Activated CD4-positive, alpha-beta memory T cell treated with anti-CD3 and anti-CD28 coated beads for 36 hours (primary cell): ENCODE results near the gene PTPRN2. TPM values are rescaled to one million over a fixed set of nuclear protein-coding genes. Genes with fewer than 3 reads are reported as not detected.

Source experiments
- CTCF ChIA-PET: fragments of 350-600 bp; sonication (Branson Sonifier 250); formaldehyde crosslinking; loops from one replicate; lab custom pipeline; 2021; ENCODE audit warnings: antibody characterized with exemption, inconsistent platforms; lab: Charles Lee
- POLR2A ChIA-PET: fragments of 350-600 bp; sonication (Branson Sonifier 250); formaldehyde crosslinking; loops from one replicate; lab custom pipeline; 2021; ENCODE audit warnings: antibody characterized with exemption; lab: Charles Lee
- DNase-seq: peaks from one replicate; pipeline ENCODE4 v3.0.0-alpha.2; 2020
- H3K27ac Mint-ChIP-seq: one replicate; pipeline ENCODE4 v1.8.0; 2021; ENCODE audit warnings: mixed read lengths
- H3K27me3 Mint-ChIP-seq: one replicate; pipeline ENCODE4 v1.8.0; 2021; ENCODE audit warnings: mixed read lengths
- H3K36me3 Mint-ChIP-seq: one replicate; pipeline ENCODE4 v1.8.0; 2021; ENCODE audit warnings: mixed read lengths
- H3K4me1 Mint-ChIP-seq: one replicate; pipeline ENCODE4 v1.8.0; 2021; ENCODE audit warnings: low read depth, mixed read lengths
- H3K4me3 Mint-ChIP-seq: one replicate; pipeline ENCODE4 v1.8.0; 2021; ENCODE audit warnings: mild to moderate bottlenecking, mixed read lengths
- H3K9me3 Mint-ChIP-seq: one replicate; pipeline ENCODE4 v1.8.0; 2021; ENCODE audit warnings: mixed read lengths
- intact Hi-C: fragments of 100-400 bp; cut with micrococcal nuclease; formaldehyde crosslinking; loops from one replicate; pipeline ENCODE4 v1.15.1; 2023
- total RNA-seq, 2 experiments: library from RNA; stranded (reverse); gene quantifications; one replicate each; pipeline ENCODE4 v1.2.3, GENCODE V29; 2021

Gene PTPRN2
- total RNA-seq, 2 experiments from 2014 or later, result 0.51 to 0.64 TPM

- peaks cover 6% of the 10 kb centered on the region for H3K4me1 Mint-ChIP-seq
- peaks cover 5% of the 10 kb centered on the region for H3K27me3 Mint-ChIP-seq
- intact Hi-C loops, result no loop called here
- no peak overlapping the region for H3K27ac Mint-ChIP-seq
- ChIA-PET CTCF (no interaction called here), POLR2A (no interaction called here)
- no peaks in the 10 kb centered on the region for H3K9me3 Mint-ChIP-seq
- H3K4me3 Mint-ChIP-seq, result no peak overlapping the region
- no peaks in the 10 kb centered on the region for H3K36me3 Mint-ChIP-seq
- no peak for DNase-seq
Observed at GRCh38 chr7:157841773-157842370, 745.8 kb downstream of the PTPRN2 start.

- Mint-ChIP-seq H3K9me3 (no peaks in the 10 kb centered on the region), H3K4me1 (peaks cover 6% of the 10 kb centered on the region), H3K4me3 (no peak overlapping the region), H3K36me3 (no peaks in the 10 kb centered on the region), H3K27ac (no peak overlapping the region), H3K27me3 (peaks cover 5% of the 10 kb centered on the region)
- intact Hi-C loops, result no loop called here
- ChIA-PET POLR2A (no interaction called here), CTCF (no interaction called here)
- no peak for DNase-seq
Observed at GRCh38 chr7:157840914-157841772, 746.5 kb downstream of the PTPRN2 start.

- H3K27me3 Mint-ChIP-seq, result peaks cover 5% of the 10 kb centered on the region
- ChIA-PET CTCF (no interaction called here), POLR2A (no interaction called here)
- no peak overlapping the region for H3K4me3 Mint-ChIP-seq
- H3K27ac Mint-ChIP-seq, result no peak overlapping the region
- peaks cover under 1% of the 10 kb centered on the region for H3K4me1 Mint-ChIP-seq
- DNase-seq, result no peak
- intact Hi-C loops, result no loop called here
- no peaks in the 10 kb centered on the region for H3K9me3 Mint-ChIP-seq
- no peaks in the 10 kb centered on the region for H3K36me3 Mint-ChIP-seq
Observed at GRCh38 chr7:157840174-157840913, 747.3 kb downstream of the PTPRN2 start.

GRCh38 chr7:157839672-157840167 is 747.9 kb downstream of the PTPRN2 start:
- ChIA-PET CTCF (no interaction called here), POLR2A (no interaction called here)
- peaks cover 3% of the 10 kb centered on the region for H3K27me3 Mint-ChIP-seq
- H3K4me1 Mint-ChIP-seq, result no peaks in the 10 kb centered on the region
- H3K27ac Mint-ChIP-seq, result no peak overlapping the region
- H3K36me3 Mint-ChIP-seq, result no peaks in the 10 kb centered on the region
- H3K9me3 Mint-ChIP-seq, result no peaks in the 10 kb centered on the region
- DNase-seq, result no peak
- intact Hi-C loops, result no loop called here
- no peak overlapping the region for H3K4me3 Mint-ChIP-seq

- no peak overlapping the region for H3K27ac Mint-ChIP-seq
- DNase-seq, result no peak
- H3K9me3 Mint-ChIP-seq, result no peaks in the 10 kb centered on the region
- no peaks in the 10 kb centered on the region for H3K4me1 Mint-ChIP-seq
- H3K4me3 Mint-ChIP-seq, result no peak overlapping the region
- H3K36me3 Mint-ChIP-seq, result no peaks in the 10 kb centered on the region
- ChIA-PET CTCF (no interaction called here), POLR2A (no interaction called here)
- peaks cover 3% of the 10 kb centered on the region for H3K27me3 Mint-ChIP-seq
- intact Hi-C loops, result no loop called here
Observed at GRCh38 chr7:157839226-157839625, 748.4 kb downstream of the PTPRN2 start.

GRCh38 chr7:157837561-157837960 is 750.1 kb downstream of the PTPRN2 start:
- no peak overlapping the region for H3K4me3 Mint-ChIP-seq
- H3K4me1 Mint-ChIP-seq, result peaks cover under 1% of the 10 kb centered on the region
- ChIA-PET CTCF (no interaction called here), POLR2A (no interaction called here)
- no peak for DNase-seq
- intact Hi-C loops, result no loop called here
- no peaks in the 10 kb centered on the region for H3K27me3 Mint-ChIP-seq
- no peaks in the 10 kb centered on the region for H3K9me3 Mint-ChIP-seq
- no peak overlapping the region for H3K27ac Mint-ChIP-seq
- H3K36me3 Mint-ChIP-seq, result no peaks in the 10 kb centered on the region

GRCh38 chr7:157837047-157837446 is 750.6 kb downstream of the PTPRN2 start:
- intact Hi-C loops, result no loop called here
- no peaks in the 10 kb centered on the region for H3K36me3 Mint-ChIP-seq
- H3K27me3 Mint-ChIP-seq, result no peaks in the 10 kb centered on the region
- DNase-seq, result no peak
- peaks cover 3% of the 10 kb centered on the region for H3K4me1 Mint-ChIP-seq
- H3K27ac Mint-ChIP-seq, result no peak overlapping the region
- ChIA-PET CTCF (no interaction called here), POLR2A (no interaction called here)
- no peak overlapping the region for H3K4me3 Mint-ChIP-seq
- no peaks in the 10 kb centered on the region for H3K9me3 Mint-ChIP-seq

GRCh38 chr7:157834501-157835163 is 753.0 kb downstream of the PTPRN2 start:
- Mint-ChIP-seq H3K27ac (no peak overlapping the region), H3K36me3 (no peaks in the 10 kb centered on the region), H3K9me3 (no peaks in the 10 kb centered on the region), H3K27me3 (no peaks in the 10 kb centered on the region), H3K4me3 (no peak overlapping the region), H3K4me1 (peaks cover 3% of the 10 kb centered on the region)
- intact Hi-C loops, result no loop called here
- no peak for DNase-seq
- ChIA-PET POLR2A (no interaction called here), CTCF (no interaction called here)

GRCh38 chr7:157832866-157833607 is 754.6 kb downstream of the PTPRN2 start:
- H3K4me1 Mint-ChIP-seq, result peaks cover 6% of the 10 kb centered on the region
- H3K4me3 Mint-ChIP-seq, result no peak overlapping the region
- H3K9me3 Mint-ChIP-seq, result no peaks in the 10 kb centered on the region
- H3K36me3 Mint-ChIP-seq, result no peaks in the 10 kb centered on the region
- H3K27me3 Mint-ChIP-seq, result no peaks in the 10 kb centered on the region
- DNase-seq, result no peak
- intact Hi-C loops, result no loop called here
- POLR2A ChIA-PET, result no interaction called here
- CTCF ChIA-PET, result no interaction called here
- H3K27ac Mint-ChIP-seq, result no peak overlapping the region

- intact Hi-C loops, result no loop called here
- Mint-ChIP-seq H3K4me1 (peaks cover 12% of the 10 kb centered on the region), H3K36me3 (no peaks in the 10 kb centered on the region), H3K4me3 (no peak overlapping the region), H3K27me3 (no peaks in the 10 kb centered on the region), H3K9me3 (no peaks in the 10 kb centered on the region), H3K27ac (no peak overlapping the region)
- no peak for DNase-seq
- CTCF ChIA-PET, result no interaction called here
- POLR2A ChIA-PET, result interaction anchor here (0.6 kb wide), 1 partner anchor 658 kb away, joined by 3 read pairs; no protein-coding TSS in a partner anchor
Observed at GRCh38 chr7:157832421-157832820, 755.2 kb downstream of the PTPRN2 start.

- POLR2A ChIA-PET, result interaction anchor here (0.6 kb wide), 1 partner anchor 658 kb away, joined by 3 read pairs; no protein-coding TSS in a partner anchor
- H3K27ac Mint-ChIP-seq, result no peak overlapping the region
Observed at GRCh38 chr7:157832006-157832405, 755.6 kb downstream of the PTPRN2 start.

More at GRCh38 chr7:157832006-157832405, 755.6 kb downstream of the PTPRN2 start:
- no peak for DNase-seq
- intact Hi-C loops, result no loop called here
- Mint-ChIP-seq H3K27me3 (no peaks in the 10 kb centered on the region), H3K4me1 (peaks cover 16% of the 10 kb centered on the region), H3K36me3 (no peaks in the 10 kb centered on the region), H3K9me3 (no peaks in the 10 kb centered on the region), H3K4me3 (no peak overlapping the region)
- CTCF ChIA-PET, result no interaction called here
